ENCODE results near the gene DHRS11.

DNA sequence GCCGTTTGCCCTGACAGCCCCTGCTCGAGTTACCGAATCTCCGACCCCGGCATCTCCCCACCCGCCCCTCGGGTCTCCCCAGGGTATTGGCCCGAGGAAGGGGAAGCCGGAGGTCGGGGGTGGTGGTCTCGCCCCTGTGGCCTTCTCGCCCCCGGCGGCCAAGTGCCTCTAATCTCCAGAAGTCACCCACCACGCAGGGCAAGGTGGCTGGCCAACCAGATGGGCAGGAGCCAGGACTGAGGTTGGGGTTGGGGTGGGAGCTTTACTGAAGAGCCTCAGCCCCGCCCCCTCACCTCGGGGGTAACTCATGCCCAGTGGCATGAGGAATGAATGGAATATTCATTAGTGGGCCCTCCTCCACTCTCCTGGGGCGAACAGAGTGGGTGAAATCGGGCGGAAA is 637 bp downstream of the DHRS11 start:
- TF ChIP-seq, protein P1, sequence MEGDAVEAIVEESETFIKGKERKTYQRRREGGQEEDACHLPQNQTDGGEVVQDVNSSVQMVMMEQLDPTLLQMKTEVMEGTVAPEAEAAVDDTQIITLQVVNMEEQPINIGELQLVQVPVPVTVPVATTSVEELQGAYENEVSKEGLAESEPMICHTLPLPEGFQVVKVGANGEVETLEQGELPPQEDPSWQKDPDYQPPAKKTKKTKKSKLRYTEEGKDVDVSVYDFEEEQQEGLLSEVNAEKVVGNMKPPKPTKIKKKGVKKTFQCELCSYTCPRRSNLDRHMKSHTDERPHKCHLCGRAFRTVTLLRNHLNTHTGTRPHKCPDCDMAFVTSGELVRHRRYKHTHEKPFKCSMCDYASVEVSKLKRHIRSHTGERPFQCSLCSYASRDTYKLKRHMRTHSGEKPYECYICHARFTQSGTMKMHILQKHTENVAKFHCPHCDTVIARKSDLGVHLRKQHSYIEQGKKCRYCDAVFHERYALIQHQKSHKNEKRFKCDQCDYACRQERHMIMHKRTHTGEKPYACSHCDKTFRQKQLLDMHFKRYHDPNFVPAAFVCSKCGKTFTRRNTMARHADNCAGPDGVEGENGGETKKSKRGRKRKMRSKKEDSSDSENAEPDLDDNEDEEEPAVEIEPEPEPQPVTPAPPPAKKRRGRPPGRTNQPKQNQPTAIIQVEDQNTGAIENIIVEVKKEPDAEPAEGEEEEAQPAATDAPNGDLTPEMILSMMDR (IDR thresholded peaks at IDR 0.05) = no peak
- no peak for TF ChIP-seq POLR2A (IDR thresholded peaks at IDR 0.05)
